GM21360 (cell line): ENCODE measurements around the gene HLA-DRB1.
"Not testable (repeated sequence)": the region's sequence is repeated elsewhere in the genome, so short reads cannot be mapped to it uniquely, and the experiment has no call there.

ENCODE experiments used
- ATAC-seq: cut with Tn5 transposase; IDR thresholded peaks from one replicate; pipeline ENCODE4 v1.9.1; 2021; ENCODE audit warnings: mild to moderate bottlenecking, moderate library complexity; ENCODE audit not compliant: unreplicated experiment

HLA-DRB1 gene

GRCh38 chr6:32562940-32563339 is 26.7 kb downstream of the HLA-DRB1 start:
- ATAC-seq: no peak

- no peak for ATAC-seq
Observed at GRCh38 chr6:32559747-32560146, 29.9 kb downstream of the HLA-DRB1 start.

- ATAC-seq: no peak
Observed at GRCh38 chr6:32558426-32559057, 31.1 kb downstream of the HLA-DRB1 start.

- no peak for ATAC-seq
Observed at GRCh38 chr6:32554116-32554965, 35.3 kb downstream of the HLA-DRB1 start.

GRCh38 chr6:32553037-32553742 is 36.5 kb downstream of the HLA-DRB1 start:
- ATAC-seq: no peak

- ATAC-seq: no peak
Observed at GRCh38 chr6:32551410-32551809, 38.2 kb downstream of the HLA-DRB1 start.

- ATAC-seq: no peak
Observed at GRCh38 chr6:32539839-32540238, 49.8 kb downstream of the HLA-DRB1 start.

- not testable (repeated sequence) for ATAC-seq
Observed at GRCh38 chr6:32530431-32530793, 59.2 kb downstream of the HLA-DRB1 start.

- ATAC-seq: no peak
Observed at GRCh38 chr6:32529697-32530430, 59.8 kb downstream of the HLA-DRB1 start, which contains the start of gene HLA-DRB5. TSS of gene HLA-DRB5 (minus strand) at chr6:32530287. CDS start at chr6:32530224, 63 bp downstream.
